Measurements from ENCODE around the gene C1QL4. TPM values are rescaled to one million over a fixed set of nuclear protein-coding genes. Genes with fewer than 3 reads are reported as not detected.

Gene C1QL4
- total and polyA plus RNA-seq, 9 of the 15 experiments (the other 6 are each of a cell fraction or from before 2014, with no cell fraction given): 0.08 to 2.1 (median 0.31) TPM

GRCh38 chr12:49342914-49343731 is 6.1 kb upstream of the C1QL4 start (continued):
- TF ChIP-seq ZNF318 (IDR thresholded peaks at IDR 0.05; ENCODE audit: borderline replicate concordance in 1 of 2, low read depth in 1 of 2): no peak
- TF ChIP-seq GTF2F1 (IDR thresholded peaks at IDR 0.05; ENCODE audit: low read depth, low read length): 0 out of 2 replicates have a peak, but pooled peaks have one; percentile 3
- TF ChIP-seq KDM1A (IDR thresholded peaks at IDR 0.05): peak; percentile 92 to 93
- no peak for TF ChIP-seq NR4A1 (CRISPR knock-in tag; IDR thresholded peaks at IDR 0.05)
- no peak for TF ChIP-seq NR4A1 (tag; IDR thresholded peaks at IDR 0.05)
- no peak for TF ChIP-seq NRF1 (conservative IDR thresholded peaks at IDR 0.05 in 1 of 2, IDR thresholded peaks at IDR 0.05 in 1 of 2)
- TF ChIP-seq ZNF384 (IDR thresholded peaks at IDR 0.05; ENCODE audit: low read depth, low read length): 0 out of 2 replicates have a peak, but pooled peaks have one; percentile 32
- TF ChIP-seq HMBOX1 (IDR thresholded peaks at IDR 0.05): 0 out of 2 replicates have a peak, but pooled peaks have one; percentile 19
- no peak for TF ChIP-seq PRDM10 (IDR thresholded peaks at IDR 0.05; ENCODE audit: partially characterized antibody)
- TF ChIP-seq MAX (CRISPR knock-in tag; IDR thresholded peaks at IDR 0.05): peak; percentile 71
- no peak for TF ChIP-seq PHB2 (IDR thresholded peaks at IDR 0.05; ENCODE audit: low read depth)
- peak in 1 of 3 experiments; percentile 29 for TF ChIP-seq YY1 (IDR thresholded peaks at IDR 0.05; ENCODE audit: borderline replicate concordance in 1 of 3, control insufficient read depth in 1 of 3, extremely low read depth in 1 of 3, insufficient read depth in 3 of 3, insufficient read length in 1 of 3, insufficient replicate concordance in 2 of 3, low read depth in 1 of 3, low read length in 2 of 3)

Measured in K562 (cell line).